HT1080 (cell line): Measurements from ENCODE around the gene MANSC4. TPM values are rescaled to one million over a fixed set of nuclear protein-coding genes. Genes with fewer than 3 reads are reported as not detected.
"Not testable (repeated sequence)": the region's sequence is repeated elsewhere in the genome, so short reads cannot be mapped to it uniquely, and the experiment has no call there.

Experiments
- DNase-seq: peaks from one replicate; pipeline ENCODE4 v3.0.0-alpha.2; 2015; ENCODE audit warnings: low read depth
- small RNA-seq: library from RNA; depleted of rRNA; stranded (forward); fragments of <200 nt; gene quantifications from one replicate; pipeline ENCODE3, GENCODE V24; 2014
- total RNA-seq: library from RNA; depleted of rRNA; stranded (reverse); fragments of >200 nt; shearing (Covaris generic); gene quantifications from 2 replicates; pipeline ENCODE4 v1.2.3, GENCODE V29; 2014; rRNA removed

Gene MANSC4
- total RNA-seq, 1 experiment from 2014 or later: not detected

DNA sequence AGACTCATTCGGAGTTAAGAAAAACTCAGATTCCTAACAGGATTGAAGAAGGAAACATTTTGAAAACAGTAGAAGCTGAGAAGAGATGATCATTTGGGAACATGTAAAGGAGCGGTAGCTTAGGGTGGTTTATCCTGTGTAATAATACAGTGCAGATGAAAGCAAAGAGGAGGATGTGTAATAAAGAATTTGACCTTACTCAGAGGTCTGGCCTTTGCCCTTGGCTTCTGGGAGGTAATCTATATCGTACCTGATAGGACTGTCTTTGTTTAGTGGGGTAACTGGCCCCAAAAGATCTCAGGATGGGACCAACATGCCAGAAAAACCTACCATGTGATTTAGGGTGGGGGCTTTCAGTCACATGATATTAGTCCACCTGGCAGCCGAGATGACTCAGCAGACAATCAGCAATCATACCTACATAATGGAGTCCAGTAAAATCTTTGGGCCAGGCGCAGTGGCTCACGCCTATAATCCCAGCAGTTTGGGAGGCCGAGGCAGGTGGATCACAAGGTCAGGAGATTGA is 23.3 kb downstream of the MANSC4 start:
- DNase-seq: no peak

- no peak for DNase-seq
These were observed 25.2 kb downstream of the MANSC4 start for GRCh38 chr12:27754795-27755194.

DNA sequence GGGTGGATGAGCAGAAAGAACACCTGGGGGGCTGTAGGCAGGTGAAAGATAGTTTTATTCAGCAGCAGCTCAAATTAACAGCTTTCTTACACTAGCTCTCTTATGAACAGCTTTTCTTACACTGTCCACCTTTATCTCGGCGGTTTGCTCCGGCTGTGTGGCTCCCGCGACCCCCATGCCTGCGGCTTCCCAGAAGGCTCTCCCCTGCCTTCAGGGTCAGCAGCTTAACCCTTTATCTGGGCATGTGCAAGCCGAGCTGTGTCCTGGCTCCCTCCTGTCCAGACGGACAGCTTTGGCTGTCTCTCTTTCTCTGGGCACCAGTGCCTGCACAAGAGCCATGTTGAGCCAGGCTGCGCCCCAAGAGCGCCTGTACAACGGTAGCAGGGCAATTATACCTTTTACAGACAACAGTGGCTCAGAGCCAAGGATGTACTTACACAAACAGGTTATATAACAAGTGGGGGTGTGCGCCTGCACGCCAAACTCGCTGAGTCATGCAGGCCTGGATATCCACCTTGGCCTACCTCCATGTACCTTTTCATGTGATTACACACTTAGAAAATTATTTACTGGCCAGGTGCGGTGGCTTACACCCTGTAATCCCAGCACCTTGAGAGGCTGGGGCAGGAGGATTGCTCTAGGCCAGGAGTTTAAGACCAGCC is 28.5 kb downstream of the MANSC4 start:
- no peak for DNase-seq

- DNase-seq: no peak
These were observed 32.8 kb downstream of the MANSC4 start for GRCh38 chr12:27747111-27747820.

- DNase-seq: not testable (repeated sequence)
These were observed 34.3 kb downstream of the MANSC4 start for GRCh38 chr12:27745734-27746133.

- no peak for DNase-seq
These were observed 36.4 kb downstream of the MANSC4 start for GRCh38 chr12:27743601-27744000.

DNA sequence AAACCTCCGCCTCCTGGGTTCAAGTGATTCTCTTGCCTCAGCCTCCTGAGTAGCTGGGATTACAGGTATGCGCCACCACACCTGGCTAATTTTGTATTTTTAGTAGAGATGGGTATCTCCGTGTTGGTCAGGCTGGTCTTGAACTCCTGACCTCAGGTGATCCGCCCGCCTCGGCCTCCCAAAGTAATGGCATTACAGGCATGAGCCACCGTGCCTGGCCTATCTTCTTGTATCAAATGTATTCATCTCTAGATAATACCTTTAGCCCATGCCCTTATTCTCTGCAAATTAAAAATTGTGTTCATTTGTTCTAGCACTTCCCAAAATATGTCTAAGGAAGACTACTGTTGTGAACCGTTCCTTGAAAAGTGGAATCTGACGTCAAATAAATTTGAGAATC is 45.7 kb downstream of the MANSC4 start:
- not testable (repeated sequence) for DNase-seq

DNA sequence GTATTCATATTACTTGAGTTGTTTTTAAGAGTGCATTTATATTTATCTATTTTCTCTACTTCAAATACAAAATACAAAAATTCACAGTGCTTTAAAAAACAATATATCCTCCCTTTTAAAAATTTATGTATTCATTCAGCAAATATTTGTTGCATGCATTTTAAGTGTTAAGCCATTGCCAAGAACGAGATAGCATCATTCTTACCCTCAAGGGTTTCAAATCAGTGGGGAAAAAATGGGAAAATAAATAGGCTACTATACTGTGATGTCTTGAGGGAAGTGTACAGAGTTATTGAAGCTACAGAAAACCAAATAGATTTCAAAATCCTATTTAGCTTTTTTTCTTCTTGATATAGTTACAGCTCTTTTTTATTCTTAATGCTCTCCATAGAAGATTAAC is 46.2 kb downstream of the MANSC4 start:
- DNase-seq: no peak

- peak; percentile 13 for DNase-seq
These were observed 46.9 kb downstream of the MANSC4 start for GRCh38 chr12:27733052-27733656.

DNA sequence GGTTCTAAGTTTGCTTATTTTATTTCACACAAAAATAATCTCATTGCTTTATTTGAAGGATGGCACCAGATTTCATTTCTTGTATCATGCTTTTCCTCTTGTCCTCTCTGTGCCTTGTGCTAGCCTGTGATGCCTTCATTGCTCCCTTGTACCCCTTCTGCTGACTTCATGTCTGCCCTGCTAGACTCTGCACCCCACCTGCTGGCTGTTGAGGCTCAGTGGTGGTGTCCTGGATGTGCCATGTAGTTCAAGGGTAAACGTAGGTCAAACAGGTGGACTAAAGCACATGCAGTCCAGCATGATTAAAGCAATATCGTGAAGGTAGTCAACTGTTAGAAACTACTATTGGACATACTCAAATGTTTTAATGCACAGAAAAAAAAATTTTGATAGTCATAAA is 47.8 kb downstream of the MANSC4 start:
- no peak for DNase-seq

DNA sequence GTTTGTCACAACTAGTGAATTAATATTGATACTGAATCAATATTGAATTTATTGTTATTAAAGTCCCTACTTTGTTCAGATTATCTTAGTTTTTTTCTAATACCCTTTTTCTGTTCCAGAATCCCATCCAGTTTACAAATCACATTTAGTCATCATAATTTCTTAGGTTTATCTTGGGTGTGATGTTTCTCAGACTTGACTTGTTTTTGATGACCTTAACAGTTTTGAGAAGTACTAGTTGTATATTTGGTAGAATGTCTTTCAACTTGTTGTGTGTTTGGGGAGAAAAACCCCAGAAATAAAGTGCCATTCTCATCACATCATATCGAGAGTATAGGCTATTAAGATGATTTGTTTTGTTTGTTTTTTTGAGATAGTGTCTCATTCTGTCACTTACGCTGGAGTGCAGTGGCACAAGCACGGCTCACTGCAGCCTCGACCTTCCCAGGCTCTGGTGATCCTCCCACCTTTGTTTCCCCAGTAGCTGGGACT is 49.9 kb downstream of the MANSC4 start:
- DNase-seq: no peak

DNA sequence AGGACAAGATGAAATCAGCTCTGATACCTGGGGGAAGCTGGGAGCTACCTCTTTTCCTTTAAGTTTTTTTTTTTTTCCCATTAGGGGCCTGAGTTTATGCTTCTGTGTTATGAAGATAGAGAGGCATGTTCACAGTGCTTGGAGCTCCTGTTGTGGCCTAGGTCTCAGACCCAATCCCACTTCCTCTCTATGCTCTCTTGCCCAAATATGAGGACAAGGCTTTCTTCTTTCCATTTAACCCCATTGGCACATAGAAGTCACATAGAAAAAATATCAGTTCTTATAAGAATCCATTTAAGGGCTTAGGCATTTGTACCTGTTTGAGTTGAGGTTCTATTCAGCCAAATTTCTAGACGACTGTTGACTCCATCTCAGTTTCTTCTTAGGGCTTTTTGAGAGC is 56.8 kb downstream of the MANSC4 start:
- DNase-seq: no peak

Small RNA genes lying within 50 kb of the gene (small RNA-seq; reads per million reads assigned to genes)
- not detected for gene RF00019
- not detected for gene RF02271

Other genes starting within 250 kb of the MANSC4 start
- gene REP15, start 83.8 kb downstream of the MANSC4 start, total RNA-seq: 3.5 and 4.0 TPM in 2 replicates
- 69.4 and 88.6 TPM in 2 replicates for gene MRPS35, start 69.4 kb downstream of the MANSC4 start, total RNA-seq
- 35.2 and 48.3 TPM in 2 replicates for gene KLHL42, start within 50 bp of the MANSC4 start, total RNA-seq
- gene PTHLH, start 192.5 kb upstream of the MANSC4 start, total RNA-seq: 0.13 and 0.87 TPM in 2 replicates